GM03348 (cell line): Measurements from ENCODE around the gene ULK1.

ENCODE experiments used
- DNase-seq: peaks from one replicate; pipeline ENCODE4 v3.0.0; 2012; ENCODE audit warnings: low spot score

ULK1 gene

GRCh38 chr12:131894313-131894860, at the start of gene ULK1:
Gene ULK1, plus strand, starts transcription at chr12:131894622. Its CDS starts 380 bp downstream, at chr12:131895002.
- DNase-seq: peak; percentile 100

- no peak for DNase-seq
Measured at GRCh38 chr12:131844656-131845055, 49.8 kb upstream of the ULK1 start.

DNA sequence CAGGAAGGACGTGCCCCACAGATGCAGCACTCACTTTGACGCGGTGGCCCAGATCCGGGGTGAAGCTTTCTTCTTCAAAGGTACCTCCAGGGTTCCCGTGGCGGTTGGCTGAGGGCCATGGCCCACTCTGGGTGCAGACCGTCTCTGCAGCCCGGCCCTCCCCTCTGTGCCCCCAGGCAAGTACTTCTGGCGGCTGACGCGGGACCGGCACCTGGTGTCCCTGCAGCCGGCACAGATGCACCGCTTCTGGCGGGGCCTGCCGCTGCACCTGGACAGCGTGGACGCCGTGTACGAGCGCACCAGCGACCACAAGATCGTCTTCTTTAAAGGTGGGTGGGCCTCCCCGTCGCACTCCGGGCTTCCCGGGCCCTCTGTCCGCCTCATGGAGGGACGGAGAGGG, 49.3 kb upstream of the ULK1 start:
- no peak for DNase-seq

GRCh38 chr12:131847456-131847855, 47.0 kb upstream of the ULK1 start:
- DNase-seq: no peak

DNA sequence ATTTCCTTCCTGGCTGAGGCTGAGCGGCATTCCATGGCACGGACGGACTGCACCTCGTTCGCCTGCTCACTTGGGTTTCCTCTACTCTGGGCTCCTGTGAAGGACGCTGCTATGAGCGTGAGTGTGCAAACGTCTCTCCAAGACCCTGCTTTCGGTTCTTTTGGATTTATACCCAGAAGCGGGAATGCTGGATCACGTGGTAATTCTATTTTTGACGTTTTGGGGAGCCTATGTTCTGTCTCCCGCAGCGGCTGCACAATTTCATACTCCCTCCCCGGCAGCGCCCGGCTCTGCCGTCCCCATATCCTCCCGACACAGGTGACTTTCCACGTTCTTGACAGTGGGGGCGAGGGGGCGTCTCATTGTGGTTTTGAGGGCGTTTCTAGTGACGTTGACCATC, 45.7 kb upstream of the ULK1 start:
- no peak for DNase-seq

DNA sequence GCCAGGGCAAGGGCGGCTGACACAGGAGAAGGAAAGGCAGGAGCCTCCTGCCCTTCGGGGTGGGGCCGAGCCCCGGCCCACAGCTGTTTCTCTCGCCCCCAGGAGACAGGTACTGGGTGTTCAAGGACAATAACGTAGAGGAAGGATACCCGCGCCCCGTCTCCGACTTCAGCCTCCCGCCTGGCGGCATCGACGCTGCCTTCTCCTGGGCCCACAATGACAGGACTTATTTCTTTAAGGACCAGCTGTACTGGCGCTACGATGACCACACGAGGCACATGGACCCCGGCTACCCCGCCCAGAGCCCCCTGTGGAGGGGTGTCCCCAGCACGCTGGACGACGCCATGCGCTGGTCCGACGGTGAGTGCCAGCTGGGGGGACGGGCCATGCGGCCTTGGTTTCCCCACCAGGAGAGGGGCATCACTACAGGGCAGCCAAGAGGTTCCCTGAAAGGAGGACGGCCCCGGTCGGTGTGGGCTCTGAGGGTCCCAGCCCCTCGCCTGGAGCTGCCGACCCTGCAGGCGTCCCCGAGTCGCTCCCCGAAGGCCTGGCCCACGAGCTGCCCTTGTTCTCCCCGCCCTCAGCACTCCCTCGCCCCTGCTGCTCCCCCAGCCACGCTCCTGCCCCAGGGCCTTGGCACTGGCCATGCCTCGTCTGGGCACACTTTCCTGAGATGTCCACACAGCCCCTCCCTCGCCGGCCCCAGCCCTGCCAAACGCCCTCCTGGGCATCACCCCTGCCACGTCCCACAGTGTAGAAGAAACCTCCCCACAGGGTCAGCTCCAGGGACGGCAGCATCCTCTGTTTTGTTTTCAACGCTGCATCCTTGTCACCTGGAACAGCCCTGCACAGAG, 44.5 kb upstream of the ULK1 start:
- no peak for DNase-seq

DNA sequence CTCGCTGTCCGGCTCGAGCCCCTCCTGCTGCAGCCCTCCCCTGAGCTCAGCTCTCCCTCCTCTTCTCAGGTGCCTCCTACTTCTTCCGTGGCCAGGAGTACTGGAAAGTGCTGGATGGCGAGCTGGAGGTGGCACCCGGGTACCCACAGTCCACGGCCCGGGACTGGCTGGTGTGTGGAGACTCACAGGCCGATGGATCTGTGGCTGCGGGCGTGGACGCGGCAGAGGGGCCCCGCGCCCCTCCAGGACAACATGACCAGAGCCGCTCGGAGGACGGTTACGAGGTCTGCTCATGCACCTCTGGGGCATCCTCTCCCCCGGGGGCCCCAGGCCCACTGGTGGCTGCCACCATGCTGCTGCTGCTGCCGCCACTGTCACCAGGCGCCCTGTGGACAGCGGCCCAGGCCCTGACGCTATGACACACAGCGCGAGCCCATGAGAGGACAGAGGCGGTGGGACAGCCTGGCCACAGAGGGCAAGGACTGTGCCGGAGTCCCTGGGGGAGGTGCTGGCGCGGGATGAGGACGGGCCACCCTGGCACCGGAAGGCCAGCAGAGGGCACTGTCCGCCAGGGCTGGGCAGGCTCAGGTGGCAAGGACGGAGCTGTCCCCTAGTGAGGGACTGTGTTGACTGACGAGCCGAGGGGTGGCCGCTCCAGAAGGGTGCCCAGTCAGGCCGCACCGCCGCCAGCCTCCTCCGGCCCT, 43.4 kb upstream of the ULK1 start:
- no peak for DNase-seq

GRCh38 chr12:131851741-131852550, 42.5 kb upstream of the ULK1 start:
- no peak for DNase-seq

DNA sequence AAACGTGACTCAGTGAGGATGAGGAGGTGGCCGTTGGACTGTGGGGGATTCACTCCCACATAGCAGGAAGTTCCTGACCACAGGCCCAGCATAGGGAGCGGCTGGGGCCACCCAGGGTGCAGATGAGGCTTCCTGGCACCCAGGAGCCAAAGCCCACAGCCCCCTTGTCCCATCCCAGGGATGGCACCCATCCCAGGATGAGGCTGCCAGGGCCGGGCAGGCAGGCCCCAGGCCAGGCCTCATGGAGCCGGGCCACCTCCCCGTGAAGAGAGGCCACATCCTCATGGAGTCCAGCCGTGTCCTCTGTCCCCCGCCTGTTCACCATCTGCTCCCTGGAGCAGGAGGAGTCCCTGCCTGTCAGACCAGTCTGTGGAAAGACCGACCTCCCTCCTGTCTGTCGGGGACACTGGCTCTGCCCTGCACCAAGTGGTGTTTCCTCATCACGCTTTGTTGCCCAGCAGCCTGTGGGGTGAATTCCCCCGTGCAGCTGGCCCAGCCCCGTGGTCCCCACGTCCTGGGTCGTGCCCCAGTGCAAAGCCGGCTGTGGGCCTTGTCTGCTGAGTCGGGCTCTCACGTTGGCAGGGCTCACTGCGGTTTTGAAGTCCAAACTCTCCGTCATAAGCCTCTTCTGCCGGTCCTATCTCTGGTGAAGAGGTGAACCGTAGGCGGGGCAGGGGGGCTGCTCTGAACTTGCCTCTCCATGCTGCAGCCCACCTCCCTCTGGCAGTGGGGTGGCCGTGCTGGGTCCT, 41.7 kb upstream of the ULK1 start:
- no peak for DNase-seq

DNA sequence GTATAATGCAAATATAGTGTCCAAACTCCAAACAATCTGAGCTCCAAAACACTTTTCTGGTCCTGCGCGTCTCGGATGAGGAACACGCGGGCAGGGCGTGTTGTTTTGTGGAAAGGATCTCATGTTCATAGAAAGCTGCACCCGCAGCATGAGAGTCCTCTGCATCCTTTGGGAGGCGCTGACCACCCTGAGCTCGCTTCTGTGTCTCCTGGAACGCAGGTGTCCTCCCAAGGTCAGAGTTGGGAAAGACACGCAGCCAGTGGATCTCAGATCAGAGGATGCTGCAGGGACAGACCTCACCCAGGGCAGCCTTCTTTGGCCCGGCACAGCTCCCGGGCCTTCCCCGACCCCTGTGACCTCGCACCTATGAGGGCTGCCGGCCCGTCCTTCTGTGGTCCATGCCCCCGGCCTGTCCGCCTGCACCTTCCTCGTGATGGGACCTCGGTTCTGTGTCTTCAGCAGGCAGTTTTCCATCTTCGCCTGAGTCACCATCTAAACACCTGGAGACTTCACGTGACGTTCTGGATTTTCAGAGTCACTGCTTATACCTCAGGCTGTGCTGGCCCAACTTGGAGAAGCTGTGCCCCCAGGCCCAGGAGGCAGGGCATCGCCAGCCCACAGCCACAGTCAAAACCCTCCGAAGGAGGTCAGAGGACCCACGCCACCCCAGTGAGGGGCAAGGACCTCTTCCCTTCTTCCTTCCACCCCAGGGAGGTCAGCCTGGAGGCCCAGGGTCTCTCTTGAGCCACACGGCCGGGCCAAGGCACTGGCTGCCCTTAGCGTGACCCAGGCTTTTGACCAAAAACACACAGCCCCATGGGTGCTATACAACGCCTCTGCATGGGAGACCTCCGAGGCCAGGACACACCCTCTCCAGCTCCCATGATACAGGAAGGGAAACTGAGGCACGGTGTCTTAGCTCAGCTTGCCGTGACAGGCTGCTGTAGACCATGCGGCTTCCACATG, 40.3 kb upstream of the ULK1 start:
- no peak for DNase-seq

- no peak for DNase-seq
Measured at GRCh38 chr12:131854861-131855476, 39.5 kb upstream of the ULK1 start.

DNA sequence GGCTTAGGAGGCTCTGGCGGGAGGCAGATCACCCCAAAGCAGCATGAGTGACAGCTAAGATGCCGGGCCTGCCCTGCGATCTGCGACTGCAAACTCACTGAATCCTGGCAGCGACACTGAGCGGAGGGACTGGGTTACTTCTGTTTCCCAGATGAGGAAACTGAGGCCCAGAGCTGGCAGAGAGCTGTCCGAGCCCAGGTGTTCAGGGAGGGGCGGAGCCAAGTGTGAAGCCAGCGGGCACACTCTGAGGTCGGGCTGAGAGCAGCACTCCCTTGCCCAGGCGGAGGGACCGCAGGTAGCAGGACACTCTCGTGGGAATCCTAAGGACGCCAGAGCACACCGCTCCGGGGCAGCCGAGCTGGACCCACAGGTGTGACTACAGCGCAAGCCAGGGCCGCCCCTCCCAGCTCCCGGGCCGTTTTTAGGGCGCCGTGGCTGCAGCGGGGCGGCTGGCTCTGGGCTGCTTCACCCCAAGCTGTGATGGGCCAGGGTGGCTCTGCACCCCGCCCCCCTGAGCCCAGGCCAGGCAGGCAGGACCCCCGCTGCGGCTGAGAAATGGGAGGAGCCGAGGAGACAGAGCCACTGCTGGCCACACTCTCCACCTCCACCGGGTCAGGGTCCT, 38.8 kb upstream of the ULK1 start:
- DNase-seq: no peak

- DNase-seq: no peak
Measured at GRCh38 chr12:131856366-131857097, 37.9 kb upstream of the ULK1 start.

- DNase-seq: no peak
Measured at GRCh38 chr12:131857908-131858850, 36.2 kb upstream of the ULK1 start.

- peak; percentile 62 for DNase-seq
Measured at GRCh38 chr12:131860472-131861260, 33.8 kb upstream of the ULK1 start.

- no peak for DNase-seq
Measured at GRCh38 chr12:131861261-131862083, 33.0 kb upstream of the ULK1 start.
